Activated naive CD8-positive, alpha-beta T cell treated with anti-CD3 and anti-CD28 coated beads for 36 hours (primary cell): ENCODE measurements around the gene WFS1. TPM values are rescaled to one million over a fixed set of nuclear protein-coding genes. Genes with fewer than 3 reads are reported as not detected.

Experiments used
- DNase-seq: peaks from one replicate; pipeline ENCODE4 v3.0.0; 2021
- H3K27ac Mint-ChIP-seq: one replicate; pipeline ENCODE4 v1.8.0; 2022; ENCODE audit warnings: mild to moderate bottlenecking, moderate library complexity, mixed read lengths
- H3K27me3 Mint-ChIP-seq: one replicate; pipeline ENCODE4 v1.8.0; 2022; ENCODE audit warnings: mild to moderate bottlenecking, mixed read lengths
- H3K36me3 Mint-ChIP-seq: one replicate; pipeline ENCODE4 v1.8.0; 2021; ENCODE audit warnings: mild to moderate bottlenecking, mixed read lengths
- H3K4me1 Mint-ChIP-seq: one replicate; pipeline ENCODE4 v1.8.0; 2021; ENCODE audit warnings: mixed read lengths
- H3K4me3 Mint-ChIP-seq: one replicate; pipeline ENCODE4 v1.8.0; 2022; ENCODE audit warnings: mild to moderate bottlenecking, moderate library complexity, mixed read lengths
- H3K9me3 Mint-ChIP-seq: one replicate; pipeline ENCODE4 v1.8.0; 2022; ENCODE audit warnings: mixed read lengths
- total RNA-seq, 2 experiments: library from RNA; stranded (reverse); gene quantifications; one replicate each; pipeline ENCODE4 v1.2.3, GENCODE V29; 2021

The WFS1 gene
- total RNA-seq, 2 experiments from 2014 or later = 2.1 to 2.2 TPM

DNA sequence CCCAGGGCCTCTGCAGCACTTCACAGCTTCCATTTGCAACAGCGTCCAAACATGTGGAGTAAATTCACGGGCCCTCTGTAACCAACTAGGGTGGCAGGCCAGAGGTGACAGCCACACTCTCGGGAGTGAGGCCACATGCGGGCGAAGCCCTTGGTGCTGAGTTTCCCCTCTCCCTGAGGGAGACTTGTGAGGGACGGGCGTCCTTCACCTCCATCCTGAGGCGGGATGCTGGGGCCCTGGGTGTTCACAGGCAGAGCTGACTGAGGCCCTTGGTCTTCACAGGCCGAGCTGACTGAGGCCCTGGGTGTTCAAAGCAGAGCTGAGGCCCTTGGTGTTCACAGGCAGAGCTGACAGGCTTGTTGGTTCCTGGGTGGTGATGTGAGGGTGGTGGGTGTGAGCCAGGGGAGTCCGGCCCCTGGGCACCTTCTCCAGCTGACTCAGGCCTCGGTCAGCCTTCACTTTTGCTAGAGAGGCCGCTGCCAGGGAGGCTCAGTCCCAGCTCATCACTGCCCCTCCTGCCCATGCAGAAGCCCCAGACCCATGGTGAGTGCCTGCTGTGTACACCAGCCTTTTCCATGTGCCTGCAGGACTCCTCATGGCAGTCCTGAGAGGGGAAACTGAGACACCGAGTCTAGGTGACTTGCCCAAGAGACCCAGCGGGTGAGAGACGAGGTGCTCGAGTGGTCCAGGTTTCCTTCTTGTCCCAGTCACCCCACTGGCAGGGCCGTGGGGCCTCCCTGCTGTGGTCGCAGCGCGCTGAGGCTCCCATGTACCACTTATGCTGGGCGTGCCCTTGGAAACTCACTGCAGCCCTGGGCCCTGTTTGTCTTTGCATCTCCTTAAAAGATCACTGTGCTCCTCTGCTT lies 8.5 kb downstream of the WFS1 start:
- H3K9me3 Mint-ChIP-seq = no peaks in the 10 kb centered on the region
- no peaks in the 10 kb centered on the region for H3K36me3 Mint-ChIP-seq
- no peaks in the 10 kb centered on the region for H3K27me3 Mint-ChIP-seq
- H3K4me3 Mint-ChIP-seq = no peak overlapping the region
- DNase-seq = no peak
- H3K27ac Mint-ChIP-seq = no peak overlapping the region
- peaks cover 8% of the 10 kb centered on the region for H3K4me1 Mint-ChIP-seq

DNA sequence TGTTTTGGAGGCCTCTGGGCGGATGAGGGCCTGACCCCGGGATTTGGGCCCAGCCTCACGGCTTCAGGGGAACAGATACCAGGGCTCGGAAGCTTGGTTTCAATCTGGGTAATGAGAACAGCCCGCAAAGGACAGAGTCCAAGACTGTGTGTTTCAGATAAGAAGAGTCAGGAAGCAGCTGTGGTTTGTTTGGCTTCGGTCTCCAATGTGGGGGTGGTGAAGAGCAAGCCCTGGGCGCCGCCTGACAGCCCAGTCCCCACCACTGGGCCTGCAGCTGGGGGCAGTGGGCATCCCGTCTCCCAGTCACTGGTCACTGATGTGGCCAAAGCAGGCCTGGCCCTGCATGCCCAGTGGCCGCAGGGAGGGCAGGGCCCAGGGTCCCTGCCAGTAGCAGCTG lies 9.1 kb downstream of the WFS1 start:
- Mint-ChIP-seq H3K27me3 (no peaks in the 10 kb centered on the region), H3K27ac (no peak overlapping the region), H3K4me3 (no peak overlapping the region), H3K9me3 (no peaks in the 10 kb centered on the region), H3K36me3 (no peaks in the 10 kb centered on the region), H3K4me1 (peaks cover 8% of the 10 kb centered on the region)
- peak; percentile 15 for DNase-seq

DNA sequence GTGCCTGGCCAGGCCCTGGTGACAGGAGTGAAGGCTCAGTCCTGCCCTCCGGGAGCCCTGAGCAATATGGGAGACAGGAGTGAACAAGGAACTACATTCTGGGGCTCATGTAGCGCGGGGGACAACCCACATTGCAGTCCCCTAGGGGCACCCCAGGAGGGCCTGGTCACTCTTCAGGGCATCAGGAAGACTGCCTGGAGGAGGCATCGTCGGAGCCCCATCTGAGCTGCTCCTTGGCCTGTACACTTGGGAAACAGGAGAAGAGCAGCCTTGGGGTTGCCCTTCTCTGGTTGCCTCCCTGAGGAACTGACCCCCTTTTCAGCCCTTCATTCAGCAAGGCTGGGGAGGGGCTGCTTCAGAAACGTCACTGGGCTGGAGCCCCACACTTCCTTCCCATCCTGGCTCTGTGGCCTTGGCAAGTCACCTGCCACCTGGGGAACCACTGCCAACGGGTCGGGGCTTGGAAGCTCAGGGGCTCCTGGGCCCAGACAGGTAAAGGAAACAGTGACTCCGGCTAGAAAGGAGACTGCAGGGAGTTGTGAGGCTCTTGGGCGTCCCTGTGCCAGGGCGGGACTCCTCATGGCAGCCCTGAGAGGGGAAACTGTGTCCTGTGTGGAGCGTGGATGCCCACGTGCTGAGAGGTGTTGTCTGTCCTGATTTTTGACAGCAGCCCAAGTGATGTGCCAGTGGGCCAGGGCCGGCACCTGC lies 10.1 kb downstream of the WFS1 start:
- no peaks in the 10 kb centered on the region for H3K27me3 Mint-ChIP-seq
- H3K4me1 Mint-ChIP-seq = peaks cover 8% of the 10 kb centered on the region
- no peak overlapping the region for H3K27ac Mint-ChIP-seq
- DNase-seq = no peak
- H3K9me3 Mint-ChIP-seq = no peaks in the 10 kb centered on the region
- no peak overlapping the region for H3K4me3 Mint-ChIP-seq
- no peaks in the 10 kb centered on the region for H3K36me3 Mint-ChIP-seq

DNA sequence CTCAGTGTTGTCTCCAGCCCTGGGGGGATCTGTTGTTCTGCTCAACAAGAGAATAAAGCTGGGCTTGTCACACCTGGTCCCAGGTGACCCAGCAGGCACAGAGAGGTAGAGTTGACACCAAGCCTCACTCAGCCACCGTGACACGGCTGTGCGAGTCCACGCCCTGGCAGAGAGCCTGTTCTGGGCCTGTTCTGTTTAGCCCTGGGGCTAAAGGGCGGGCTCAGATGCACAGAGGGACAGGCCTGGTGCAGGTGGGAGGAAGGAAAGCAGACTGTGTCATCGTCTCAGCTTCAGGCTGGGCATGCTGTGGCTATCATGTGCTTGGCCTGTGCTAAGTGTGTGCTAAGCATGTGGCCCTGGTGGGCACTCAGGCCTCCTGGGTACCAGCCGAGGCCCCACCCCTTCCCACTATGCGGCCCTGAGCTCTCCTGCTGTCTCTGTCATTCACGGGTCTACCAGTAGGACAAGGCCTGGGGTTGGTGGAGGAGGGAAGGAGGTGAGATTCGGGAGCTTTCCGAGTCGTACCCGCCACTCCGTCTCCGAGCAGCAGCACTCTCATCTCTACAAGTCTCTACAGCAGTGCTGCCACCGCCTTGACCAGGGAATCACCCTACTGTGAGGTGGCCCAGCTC lies 10.8 kb downstream of the WFS1 start:
- no peak for DNase-seq
- Mint-ChIP-seq H3K27ac (no peak overlapping the region), H3K4me3 (no peak overlapping the region), H3K9me3 (no peaks in the 10 kb centered on the region), H3K27me3 (no peaks in the 10 kb centered on the region), H3K4me1 (peaks cover 8% of the 10 kb centered on the region), H3K36me3 (no peaks in the 10 kb centered on the region)

DNA sequence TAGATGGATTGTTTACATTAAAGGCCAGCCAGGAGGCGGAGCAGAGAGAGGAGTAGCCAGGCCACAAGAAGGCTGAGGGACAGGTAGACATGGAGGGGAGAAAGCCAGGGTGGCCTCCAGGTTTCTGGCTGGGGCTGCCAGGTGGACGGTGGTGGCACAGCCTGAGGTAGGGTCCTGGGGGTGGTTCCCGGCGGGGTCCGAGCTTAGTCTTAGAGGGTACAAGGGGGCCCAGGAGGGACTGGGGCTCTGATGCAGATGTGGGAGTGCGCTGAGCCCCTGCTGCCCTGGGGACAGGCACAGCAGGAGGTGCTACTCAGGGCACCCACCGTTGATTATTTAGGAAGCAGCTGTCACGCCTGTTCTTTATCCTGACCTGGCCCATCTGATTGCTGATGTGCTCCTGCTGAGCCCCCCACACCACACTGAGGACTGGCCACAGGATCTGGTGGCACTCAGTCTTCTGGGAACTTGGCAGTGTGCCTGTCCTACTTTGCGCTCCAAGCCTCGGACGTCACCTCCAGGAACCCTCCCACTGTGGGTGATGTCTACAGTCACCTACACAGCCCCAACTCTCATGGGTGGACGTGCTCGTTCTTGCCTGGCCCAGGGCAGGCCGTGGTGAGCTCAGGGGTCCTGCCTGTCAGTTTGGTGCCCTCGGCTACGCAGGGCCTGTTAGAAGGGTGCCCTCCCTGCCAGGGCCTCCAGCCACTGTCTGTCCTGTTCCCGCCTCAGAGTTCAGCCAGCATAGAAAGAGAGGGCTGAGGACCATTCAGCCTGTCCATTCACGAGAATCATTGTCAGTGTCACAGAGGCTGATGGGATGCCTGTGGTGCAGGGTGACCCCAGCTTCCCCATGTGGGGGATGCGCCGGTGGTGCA lies 12.0 kb downstream of the WFS1 start:
- DNase-seq = no peak
- H3K4me3 Mint-ChIP-seq = no peak overlapping the region
- H3K9me3 Mint-ChIP-seq = no peaks in the 10 kb centered on the region
- no peak overlapping the region for H3K27ac Mint-ChIP-seq
- H3K36me3 Mint-ChIP-seq = no peaks in the 10 kb centered on the region
- H3K27me3 Mint-ChIP-seq = no peaks in the 10 kb centered on the region
- H3K4me1 Mint-ChIP-seq = peaks cover 8% of the 10 kb centered on the region

DNA sequence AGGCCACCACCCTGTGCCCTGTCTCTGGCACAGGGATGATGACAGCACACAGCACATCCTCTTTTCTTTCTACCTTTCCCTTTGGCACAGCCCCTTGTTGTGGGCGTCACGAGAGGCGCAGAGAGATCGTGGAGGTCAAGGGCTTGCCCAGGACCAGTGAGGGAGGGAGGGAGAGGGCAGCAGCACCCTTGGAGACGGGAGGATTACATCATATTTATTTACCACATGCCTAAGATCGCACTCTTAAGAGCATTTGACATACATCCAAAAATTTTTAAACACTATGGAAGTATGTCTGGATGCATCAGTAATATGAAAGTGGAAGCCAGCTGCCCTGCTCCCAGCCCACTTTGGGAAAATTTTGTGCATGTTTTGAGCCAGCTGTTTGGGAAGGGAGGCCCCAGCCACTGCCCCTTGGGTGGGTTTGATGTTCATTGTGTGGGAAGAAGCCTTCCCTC lies 12.7 kb downstream of the WFS1 start:
- Mint-ChIP-seq H3K4me3 (no peak overlapping the region), H3K36me3 (no peaks in the 10 kb centered on the region), H3K27ac (no peak overlapping the region), H3K9me3 (no peaks in the 10 kb centered on the region), H3K4me1 (peaks cover 8% of the 10 kb centered on the region), H3K27me3 (no peaks in the 10 kb centered on the region)
- DNase-seq = no peak

DNA sequence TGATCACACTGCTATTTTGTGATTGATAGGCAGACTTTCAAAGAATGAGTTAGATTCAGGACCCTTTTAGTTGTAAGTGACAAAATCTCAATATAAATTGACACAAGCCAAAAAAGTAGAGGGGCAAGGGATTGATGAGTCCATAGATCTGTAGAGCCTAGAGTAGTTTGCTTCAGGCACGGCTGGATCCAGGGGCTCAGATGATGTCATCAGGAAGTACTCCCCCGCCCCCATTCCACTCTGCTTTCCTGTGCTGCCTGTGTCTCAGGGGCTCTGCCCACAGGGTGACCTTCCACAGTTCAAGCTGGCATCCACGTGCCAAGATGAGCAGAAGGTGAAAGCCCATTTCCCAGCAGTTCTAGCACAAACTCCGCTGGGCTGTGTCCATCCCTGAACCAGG lies 13.6 kb downstream of the WFS1 start:
- no peaks in the 10 kb centered on the region for H3K27me3 Mint-ChIP-seq

DNA sequence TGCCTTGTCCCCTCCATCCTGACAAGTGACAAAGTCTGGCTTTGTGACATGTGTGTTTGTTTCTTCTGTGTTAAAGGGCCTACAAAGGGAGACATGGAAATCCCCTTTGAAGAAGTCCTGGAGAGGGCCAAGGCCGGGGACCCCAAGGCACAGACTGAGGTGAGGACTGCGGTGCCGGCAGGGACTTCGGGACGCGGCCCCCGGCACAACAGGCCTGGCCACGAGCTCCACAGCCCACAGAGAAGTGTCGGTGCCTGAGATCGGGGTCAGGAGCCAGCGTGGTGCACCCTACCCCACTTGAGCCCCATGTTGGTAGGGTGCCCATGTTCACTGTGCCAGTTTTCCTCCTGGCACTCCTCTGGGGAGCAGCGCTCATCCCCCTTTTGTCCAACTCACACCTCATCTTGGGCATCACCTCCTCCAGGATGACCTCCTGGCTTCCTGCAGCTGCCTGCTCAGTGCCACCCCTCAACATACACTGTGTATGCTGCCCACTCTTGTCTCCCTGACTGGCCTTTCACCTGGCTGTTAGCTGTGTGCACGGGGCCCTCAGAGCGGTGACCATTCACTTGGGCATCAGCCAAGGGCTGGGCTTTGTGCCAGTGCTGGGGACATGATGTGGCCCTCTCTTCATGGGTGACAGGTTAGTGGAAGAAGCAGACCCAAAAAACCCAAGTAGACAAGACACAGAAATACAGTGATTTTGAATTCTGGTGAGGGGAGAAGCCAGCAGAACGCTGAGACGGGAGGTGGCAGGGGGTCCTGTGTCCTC lies 17.6 kb downstream of the WFS1 start:
- H3K27ac Mint-ChIP-seq = no peak overlapping the region
- DNase-seq = no peak

More for the DNA sequence above, 13.6 kb downstream of the WFS1 start:
- Mint-ChIP-seq H3K4me1 (peaks cover 7% of the 10 kb centered on the region), H3K9me3 (no peaks in the 10 kb centered on the region), H3K36me3 (no peaks in the 10 kb centered on the region), H3K4me3 (no peak overlapping the region), H3K27ac (no peak overlapping the region)
- DNase-seq = no peak

DNA sequence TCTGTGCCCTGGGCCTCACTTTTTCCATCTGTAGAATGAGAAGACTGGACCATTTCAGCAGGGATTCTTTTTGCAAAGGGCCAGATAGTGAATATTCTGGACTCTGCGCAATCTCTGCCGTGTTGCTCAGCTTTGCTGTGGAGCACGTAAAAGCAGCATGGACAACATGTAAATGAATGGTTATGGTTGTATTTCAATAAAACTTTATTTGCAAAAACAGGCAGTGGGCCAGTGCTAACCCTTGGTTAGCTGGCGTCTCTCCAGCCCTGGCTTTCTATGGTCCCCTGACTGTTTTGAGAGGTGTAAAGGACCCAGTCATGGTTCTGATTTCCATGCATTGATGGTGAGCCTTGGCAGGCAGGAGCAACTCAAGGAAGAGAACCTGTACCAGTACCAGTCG lies 18.7 kb downstream of the WFS1 start:
- no peaks in the 10 kb centered on the region for H3K9me3 Mint-ChIP-seq
- H3K36me3 Mint-ChIP-seq = no peaks in the 10 kb centered on the region

More for the DNA sequence above, 17.6 kb downstream of the WFS1 start:
- H3K27me3 Mint-ChIP-seq = no peaks in the 10 kb centered on the region
- no peak overlapping the region for H3K4me3 Mint-ChIP-seq
- no peaks in the 10 kb centered on the region for H3K36me3 Mint-ChIP-seq
- no peaks in the 10 kb centered on the region for H3K9me3 Mint-ChIP-seq
- H3K4me1 Mint-ChIP-seq = no peaks in the 10 kb centered on the region

DNA sequence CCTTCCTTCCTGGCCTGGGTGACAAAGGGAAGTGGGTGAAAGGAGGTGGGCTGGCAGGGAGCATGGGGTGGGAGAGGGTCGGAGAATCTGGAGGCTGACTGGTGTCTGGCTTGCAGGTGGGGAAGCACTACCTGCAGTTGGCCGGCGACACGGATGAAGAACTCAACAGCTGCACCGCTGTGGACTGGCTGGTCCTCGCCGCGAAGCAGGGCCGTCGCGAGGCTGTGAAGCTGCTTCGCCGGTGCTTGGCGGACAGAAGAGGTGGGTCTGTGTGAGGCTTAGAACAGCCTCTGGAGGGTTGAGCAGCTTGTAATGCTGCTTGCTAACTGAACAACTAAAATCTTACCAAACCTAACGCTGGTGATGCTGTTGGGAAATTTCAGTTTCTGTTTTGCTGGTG lies 19.2 kb downstream of the WFS1 start:
- Mint-ChIP-seq H3K36me3 (no peaks in the 10 kb centered on the region), H3K9me3 (no peaks in the 10 kb centered on the region), H3K27ac (no peak overlapping the region), H3K4me3 (no peak overlapping the region), H3K27me3 (no peaks in the 10 kb centered on the region), H3K4me1 (no peaks in the 10 kb centered on the region)
- no peak for DNase-seq

More for the DNA sequence above, 18.7 kb downstream of the WFS1 start:
- no peaks in the 10 kb centered on the region for H3K4me1 Mint-ChIP-seq
- H3K27ac Mint-ChIP-seq = no peak overlapping the region
- no peak for DNase-seq
- H3K27me3 Mint-ChIP-seq = no peaks in the 10 kb centered on the region
- no peak overlapping the region for H3K4me3 Mint-ChIP-seq

DNA sequence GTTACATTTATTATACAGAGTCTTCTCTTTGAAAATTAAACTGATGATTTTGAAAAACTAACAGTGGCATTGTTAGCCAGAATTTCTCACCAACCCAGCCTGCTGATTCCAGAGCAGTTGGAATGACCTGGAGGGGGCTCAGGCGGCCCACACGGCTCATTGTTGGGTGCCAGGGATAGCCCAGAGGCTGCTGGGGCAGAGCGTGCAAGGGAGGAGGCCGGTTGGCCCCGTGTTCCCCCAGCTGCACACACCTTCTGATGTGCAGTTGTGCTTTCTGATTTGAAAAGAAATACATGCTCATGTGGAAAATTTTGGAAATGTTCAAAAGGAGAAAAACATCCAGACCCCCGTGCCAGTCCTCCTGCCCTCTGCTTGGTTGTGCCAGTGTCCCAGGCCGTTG lies 20.6 kb downstream of the WFS1 start:
- no peak overlapping the region for H3K4me3 Mint-ChIP-seq
- no peak for DNase-seq
- H3K27ac Mint-ChIP-seq = no peak overlapping the region
- no peaks in the 10 kb centered on the region for H3K27me3 Mint-ChIP-seq
- no peaks in the 10 kb centered on the region for H3K36me3 Mint-ChIP-seq
- H3K4me1 Mint-ChIP-seq = no peaks in the 10 kb centered on the region
- no peaks in the 10 kb centered on the region for H3K9me3 Mint-ChIP-seq

DNA sequence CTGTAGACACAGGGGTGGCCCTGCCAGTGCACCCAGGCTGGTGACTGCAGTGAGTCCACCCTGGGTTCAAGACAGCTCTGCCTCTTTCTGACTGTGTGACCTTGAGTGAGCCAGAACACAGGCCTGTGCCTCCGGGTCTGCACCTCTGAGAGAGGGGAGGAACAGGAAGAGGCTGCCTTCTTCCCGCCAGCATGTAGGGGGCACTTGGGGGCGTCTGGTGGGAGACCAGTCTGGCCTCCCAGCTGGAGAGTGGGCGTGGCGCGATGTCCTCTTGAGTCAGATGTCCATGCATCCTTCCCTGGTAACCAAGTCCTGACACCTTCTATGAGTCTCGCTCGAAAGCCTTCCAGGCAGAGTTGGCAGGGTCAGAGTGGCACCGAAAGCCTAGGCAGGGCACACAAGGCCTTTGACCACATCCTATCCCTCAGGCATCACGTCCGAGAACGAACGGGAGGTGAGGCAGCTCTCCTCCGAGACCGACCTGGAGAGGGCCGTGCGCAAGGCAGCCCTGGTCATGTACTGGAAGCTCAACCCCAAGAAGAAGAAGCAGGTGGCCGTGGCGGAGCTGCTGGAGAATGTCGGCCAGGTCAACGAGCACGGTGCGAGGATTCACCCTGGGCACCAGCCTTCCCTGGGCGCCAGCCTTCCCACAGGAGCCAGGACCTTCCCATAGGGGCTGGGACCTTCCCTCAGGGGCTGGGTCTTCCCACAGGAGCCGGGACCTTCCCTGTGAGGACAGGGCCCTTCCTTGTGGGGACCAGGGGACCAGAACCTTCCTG lies 21.3 kb downstream of the WFS1 start:
- no peaks in the 10 kb centered on the region for H3K27me3 Mint-ChIP-seq
- H3K9me3 Mint-ChIP-seq = no peaks in the 10 kb centered on the region
- no peak overlapping the region for H3K27ac Mint-ChIP-seq
- H3K4me1 Mint-ChIP-seq = no peaks in the 10 kb centered on the region
- no peaks in the 10 kb centered on the region for H3K36me3 Mint-ChIP-seq
- DNase-seq = no peak
- no peak overlapping the region for H3K4me3 Mint-ChIP-seq

DNA sequence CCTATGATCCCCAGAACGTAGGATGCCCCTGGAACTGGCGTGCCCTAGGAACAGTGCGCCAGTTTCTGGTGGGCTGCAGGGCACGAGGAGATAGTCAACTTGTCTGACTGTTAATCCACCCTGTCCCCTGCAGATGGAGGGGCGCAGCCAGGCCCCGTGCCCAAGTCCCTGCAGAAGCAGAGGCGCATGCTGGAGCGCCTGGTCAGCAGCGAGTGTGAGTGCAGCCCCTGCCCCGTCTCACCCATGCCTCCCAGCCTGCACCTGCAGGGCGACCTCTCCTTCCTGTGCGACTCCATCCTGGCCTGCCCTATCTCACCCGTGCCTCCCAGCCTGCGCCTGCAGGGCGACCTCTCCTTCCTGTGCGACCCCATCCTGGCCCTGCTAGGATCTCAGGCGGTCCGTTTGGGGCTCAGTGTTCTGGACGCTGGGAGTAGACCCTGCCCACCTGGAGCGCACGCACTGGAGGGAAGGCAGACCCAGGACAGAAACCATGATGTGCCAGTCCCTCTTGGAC lies 22.2 kb downstream of the WFS1 start:
- Mint-ChIP-seq H3K27ac (no peak overlapping the region), H3K36me3 (no peaks in the 10 kb centered on the region), H3K4me3 (no peak overlapping the region), H3K9me3 (no peaks in the 10 kb centered on the region), H3K4me1 (no peaks in the 10 kb centered on the region), H3K27me3 (no peaks in the 10 kb centered on the region)
- DNase-seq = no peak
